Measurements from ENCODE around the gene PLPPR5.

- no peak for TF ChIP-seq CTCF (optimal IDR thresholded peaks at IDR 0.05 in 1 of 3, IDR thresholded peaks at IDR 0.05 in 1 of 3, conservative IDR thresholded peaks at IDR 0.05 in 1 of 3; ENCODE audit: extremely low read depth in 1 of 3, insufficient read depth in 2 of 3, low read length in 3 of 3)
- no peak for TF ChIP-seq EZH2 (IDR thresholded peaks at IDR 0.05; ENCODE audit: low read length)
These were observed 98.3 kb downstream of the PLPPR5 start for GRCh38 chr1:98906361-98906760.
